Smooth muscle cell of the brain vasculature (primary cell): ENCODE measurements around the gene STK11.
"Not testable (repeated sequence)": the region's sequence is repeated elsewhere in the genome, so short reads cannot be mapped to it uniquely, and the experiment has no call there.

Experiments
- DNase-seq: peaks from one replicate; pipeline ENCODE4 v3.0.0-alpha.2; 2012; ENCODE audit warnings: low read depth, low spot score

STK11 gene

GRCh38 chr19:1169411-1169791, 36.2 kb upstream of the STK11 start:
- DNase-seq, result no peak

DNA sequence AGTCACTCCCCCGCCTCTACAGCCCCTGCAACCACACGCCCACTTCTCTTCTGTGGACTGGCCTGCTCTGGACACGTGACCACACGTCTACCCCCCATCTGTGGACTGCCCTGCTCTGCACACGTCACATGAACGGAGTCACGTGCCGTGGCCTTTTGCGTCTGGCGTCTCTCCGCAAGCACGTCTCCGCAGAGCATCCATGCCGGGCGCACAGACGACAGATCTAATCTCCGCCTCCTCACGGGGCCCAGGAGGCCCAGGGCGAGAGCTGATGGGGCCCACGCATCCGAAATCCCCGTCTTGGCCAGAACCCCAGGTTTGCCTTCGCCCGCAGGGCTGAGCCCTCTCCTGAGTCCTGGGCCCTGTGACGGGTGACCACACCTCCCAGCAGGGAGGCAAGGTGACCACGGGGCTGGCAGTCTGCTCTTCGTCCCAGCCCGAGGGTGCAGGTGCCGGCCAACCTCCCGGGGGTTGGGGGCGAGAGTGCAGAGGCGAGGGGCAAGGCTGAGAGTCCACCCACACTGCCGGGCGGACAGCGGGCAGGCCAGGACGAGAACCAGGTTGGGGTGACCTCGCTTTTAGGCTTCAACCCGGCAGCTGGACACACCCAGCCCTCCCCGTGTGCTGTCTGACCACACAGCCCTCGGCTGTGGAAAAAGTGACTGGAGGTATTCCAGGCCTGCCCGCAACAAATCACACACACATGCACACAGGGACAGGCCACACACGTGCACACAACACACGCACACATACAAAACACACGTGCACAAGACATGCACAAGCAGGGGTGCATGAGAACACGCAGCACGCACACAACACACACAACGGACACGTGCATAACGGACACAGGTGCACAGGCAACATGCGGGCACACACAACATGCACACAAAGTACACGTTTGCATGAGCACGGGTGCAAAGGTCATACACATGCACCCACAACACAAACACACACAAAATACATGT, 35.4 kb upstream of the STK11 start:
- DNase-seq, result no peak

DNA sequence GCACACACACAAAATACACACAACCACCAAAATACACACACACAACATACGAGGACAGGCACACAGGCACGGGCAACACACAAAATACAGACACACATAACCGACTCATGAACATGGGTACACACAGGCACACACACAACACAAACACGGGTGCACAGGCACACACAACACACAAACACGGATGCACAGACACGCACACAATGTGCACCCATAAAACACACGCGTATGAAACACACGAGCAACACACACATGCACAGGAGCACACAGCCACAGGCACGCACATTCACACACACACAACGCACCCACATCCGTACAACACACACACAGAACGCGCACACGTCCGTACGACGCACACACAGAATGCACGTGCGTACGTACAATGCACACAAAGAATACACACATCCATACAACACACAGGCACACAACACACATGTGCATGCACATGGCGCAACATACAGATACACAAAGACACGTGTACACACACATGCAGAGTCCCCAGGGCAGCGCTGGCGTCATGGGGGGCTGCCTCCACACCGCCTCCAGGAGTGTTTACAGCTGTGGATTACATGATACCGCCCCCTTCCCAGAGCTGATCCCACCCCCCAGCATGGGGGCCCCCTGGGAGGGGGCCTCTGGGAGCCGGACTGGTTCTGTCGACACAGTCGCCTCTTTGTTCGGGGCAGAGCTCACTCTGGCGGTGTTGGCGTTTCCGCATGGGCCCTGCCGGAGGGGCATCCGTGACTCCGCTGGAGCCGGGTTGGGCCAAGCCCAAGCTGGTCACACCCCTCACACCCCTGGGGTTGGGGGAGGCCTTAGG, 34.4 kb upstream of the STK11 start:
- DNase-seq, result no peak

DNA sequence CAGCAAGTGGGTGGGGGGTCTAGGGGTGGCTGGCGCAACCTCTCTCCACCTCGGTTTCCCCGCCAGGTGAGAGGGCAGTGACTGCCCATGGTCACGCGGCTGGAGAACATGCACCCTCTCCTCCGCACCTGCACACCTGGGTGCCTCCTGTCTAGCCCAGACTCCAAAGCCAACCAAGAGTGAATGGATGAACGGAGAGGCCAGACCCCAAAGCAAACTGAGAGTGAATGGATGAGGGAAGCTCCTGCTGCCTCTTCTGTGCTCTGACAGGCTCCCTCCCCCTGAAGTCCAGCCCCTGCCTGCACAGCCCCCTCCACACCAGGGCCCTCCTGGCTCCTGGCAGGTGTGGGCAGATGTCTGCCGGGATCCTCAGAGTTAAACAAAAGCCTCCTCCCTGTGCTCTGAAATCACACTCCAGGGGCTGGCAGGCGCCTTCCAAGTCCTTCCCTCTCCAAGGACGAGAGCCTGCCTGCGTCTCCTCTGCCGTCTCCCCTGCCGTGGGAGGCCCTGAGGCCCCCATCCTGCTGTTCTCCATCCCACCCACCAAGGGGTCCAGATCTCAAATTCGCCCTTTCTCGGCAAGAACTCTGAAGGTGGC, 33.7 kb upstream of the STK11 start:
- DNase-seq, result no peak

- DNase-seq, result no peak
Measured at GRCh38 chr19:1172353-1173158, 33.0 kb upstream of the STK11 start.

DNA sequence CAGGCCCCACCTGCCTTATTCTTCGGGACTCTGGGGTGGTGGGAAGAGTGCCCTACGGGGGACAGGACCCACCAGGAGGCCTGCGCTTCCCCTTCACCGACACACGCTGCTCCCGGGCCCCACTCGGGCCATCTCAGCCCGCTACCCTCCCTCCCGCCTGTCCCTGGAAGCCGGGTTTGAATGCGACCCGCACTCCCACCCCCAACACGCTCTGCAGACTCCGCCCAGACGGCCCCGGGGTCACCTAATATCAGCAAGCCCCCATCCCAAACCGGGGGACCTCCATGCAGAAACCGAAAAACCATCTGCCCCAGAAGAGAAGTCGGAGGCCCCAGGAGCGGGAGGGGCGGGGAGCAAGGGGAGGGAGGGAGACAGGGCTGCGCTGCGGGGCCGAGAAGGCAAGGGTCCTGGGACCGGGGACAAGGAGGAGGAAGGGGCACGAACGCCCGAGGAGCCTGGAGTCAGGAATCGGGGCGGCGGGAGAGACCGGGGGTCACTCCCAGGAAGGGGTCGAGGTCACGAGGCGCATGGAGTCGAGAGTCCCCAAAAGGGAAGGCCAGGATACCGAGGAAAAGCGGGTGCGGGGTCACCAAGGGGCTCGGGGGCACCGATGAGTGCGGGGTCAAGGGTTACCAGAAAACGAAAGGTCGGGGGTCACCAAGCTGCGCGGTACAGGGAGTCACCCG, 32.3 kb upstream of the STK11 start:
- no peak for DNase-seq

GRCh38 chr19:1173845-1174809, 31.5 kb upstream of the STK11 start, which contains the start of gene SBNO2:
SBNO2 (minus strand) TSS chr19:1174268; CDS start chr19:1154276, 19,992 bp downstream.
- no peak for DNase-seq

DNA sequence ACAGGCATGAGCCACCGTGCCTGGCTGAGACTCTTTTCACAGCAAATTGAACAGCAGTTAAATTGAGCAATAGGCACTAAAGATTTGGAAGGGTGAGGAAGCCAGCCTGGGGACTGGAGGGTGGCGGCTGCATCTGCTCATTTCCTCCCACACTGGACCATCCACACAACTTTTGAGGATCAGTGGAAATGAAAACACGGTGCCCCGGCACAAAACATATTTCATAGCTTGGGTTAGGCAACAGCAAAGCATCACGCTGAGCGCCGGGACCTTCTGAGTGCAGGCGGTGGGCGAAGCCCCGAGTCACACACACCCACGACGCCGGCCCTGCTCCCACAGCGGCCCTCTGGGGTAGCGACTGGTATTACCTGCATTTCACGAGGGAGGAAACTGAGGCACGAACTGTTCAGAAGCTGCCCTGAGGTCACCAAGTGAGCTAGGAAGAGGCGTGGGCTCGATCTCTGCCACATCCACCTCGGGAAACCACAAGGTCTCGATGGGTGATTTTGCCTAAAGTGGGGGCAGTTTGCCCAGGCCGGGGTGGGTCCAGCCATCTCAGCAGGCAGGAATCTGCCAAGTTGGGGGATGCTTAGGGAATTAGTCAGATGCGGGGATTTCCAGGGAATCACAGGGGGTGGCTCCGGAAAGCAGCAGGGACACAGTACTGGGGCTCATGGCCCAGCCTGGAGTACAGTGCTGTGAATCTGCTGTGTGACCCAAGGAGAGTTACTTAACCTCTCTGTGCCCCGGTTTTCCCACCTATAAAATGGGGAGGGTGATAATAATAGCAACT, 28.1 kb upstream of the STK11 start:
- DNase-seq, result peak; percentile 72

- DNase-seq, result no peak
Measured at GRCh38 chr19:1181606-1182005, 24.0 kb upstream of the STK11 start.

DNA sequence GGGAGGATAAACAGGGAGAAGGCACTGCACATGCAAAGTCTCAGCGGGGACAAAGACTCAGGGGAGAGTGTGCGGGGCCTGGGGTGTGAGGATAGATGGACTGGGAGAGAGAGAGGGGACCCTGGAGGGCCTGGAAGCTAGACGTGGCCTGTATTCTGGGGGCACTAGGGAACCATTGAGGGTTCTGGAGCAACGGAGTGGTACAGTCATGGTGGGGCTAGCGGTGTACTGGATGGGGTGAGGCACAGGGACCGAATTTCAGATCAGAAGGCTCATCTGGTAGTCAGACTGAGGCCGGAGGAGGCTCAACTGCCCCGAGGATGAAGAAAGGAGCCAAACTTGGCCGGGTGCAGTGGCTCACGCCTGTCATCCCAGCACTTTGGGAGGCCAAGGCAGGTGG, 23.5 kb upstream of the STK11 start:
- DNase-seq, result no peak

- no peak for DNase-seq
Measured at GRCh38 chr19:1182727-1183126, 22.9 kb upstream of the STK11 start.

DNA sequence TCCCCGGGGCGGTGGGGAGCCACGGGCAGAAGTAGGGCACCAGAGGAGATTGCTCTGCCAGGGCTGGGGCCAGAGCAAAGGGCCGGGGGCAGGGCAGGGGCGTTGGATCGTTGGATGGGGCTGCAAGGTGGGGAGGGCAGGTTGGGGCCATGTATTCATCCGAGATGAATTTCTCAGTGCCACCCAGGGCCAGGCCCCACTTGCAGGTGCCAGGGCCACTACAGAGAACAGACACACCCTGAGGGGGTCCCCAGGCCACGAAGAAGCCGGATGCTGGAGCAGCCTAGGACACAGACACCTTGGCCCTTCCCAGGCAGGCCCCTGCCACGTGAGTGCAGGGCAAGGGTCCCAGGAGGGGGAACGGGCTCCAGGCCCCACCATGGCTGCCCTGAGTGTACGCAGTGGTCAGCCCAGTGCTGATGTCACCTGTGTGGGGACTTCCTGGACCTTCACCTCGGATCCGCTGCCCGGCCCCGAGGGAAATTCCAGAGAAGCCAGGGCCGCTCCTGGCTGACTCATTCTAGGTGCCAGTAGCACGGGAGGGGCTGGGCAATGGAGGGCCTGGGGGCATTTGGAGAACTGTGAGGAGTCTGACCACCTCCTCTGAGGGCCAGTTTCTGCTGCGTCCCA, 21.9 kb upstream of the STK11 start:
- no peak for DNase-seq

- DNase-seq, result no peak
Measured at GRCh38 chr19:1189419-1189818, 16.2 kb upstream of the STK11 start.

- DNase-seq, result no peak
Measured at GRCh38 chr19:1199531-1199930, 6.0 kb upstream of the STK11 start.

GRCh38 chr19:1200614-1201013, 5.0 kb upstream of the STK11 start:
- not testable (repeated sequence) for DNase-seq

DNA sequence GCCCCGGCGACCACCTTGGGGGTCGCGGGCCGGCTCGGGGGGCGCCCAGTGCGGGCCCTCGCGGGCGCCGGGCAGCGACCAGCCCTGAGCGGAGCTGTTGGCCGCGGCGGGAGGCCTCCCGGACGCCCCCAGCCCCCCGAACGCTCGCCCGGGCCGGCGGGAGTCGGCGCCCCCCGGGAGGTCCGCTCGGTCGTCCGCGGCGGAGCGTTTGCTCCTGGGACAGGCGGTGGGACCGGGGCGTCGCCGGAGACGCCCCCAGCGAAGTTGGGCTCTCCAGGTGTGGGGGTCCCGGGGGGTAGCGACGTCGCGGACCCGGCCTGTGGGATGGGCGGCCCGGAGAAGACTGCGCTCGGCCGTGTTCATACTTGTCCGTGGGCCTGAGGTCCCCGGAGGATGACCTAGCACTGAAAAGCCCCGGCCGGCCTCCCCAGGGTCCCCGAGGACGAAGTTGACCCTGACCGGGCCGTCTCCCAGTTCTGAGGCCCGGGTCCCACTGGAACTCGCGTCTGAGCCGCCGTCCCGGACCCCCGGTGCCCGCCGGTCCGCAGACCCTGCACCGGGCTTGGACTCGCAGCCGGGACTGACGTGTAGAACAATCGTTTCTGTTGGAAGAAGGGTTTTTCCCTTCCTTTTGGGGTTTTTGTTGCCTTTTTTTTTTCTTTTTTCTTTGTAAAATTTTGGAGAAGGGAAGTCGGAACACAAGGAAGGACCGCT, 729 bp downstream of the STK11 start:
- no peak for DNase-seq

- DNase-seq, result no peak
Measured at GRCh38 chr19:1206864-1207450, 1.4 kb downstream of the STK11 start.
